ENCODE data around the gene CD200.

The CD200 gene

DNA sequence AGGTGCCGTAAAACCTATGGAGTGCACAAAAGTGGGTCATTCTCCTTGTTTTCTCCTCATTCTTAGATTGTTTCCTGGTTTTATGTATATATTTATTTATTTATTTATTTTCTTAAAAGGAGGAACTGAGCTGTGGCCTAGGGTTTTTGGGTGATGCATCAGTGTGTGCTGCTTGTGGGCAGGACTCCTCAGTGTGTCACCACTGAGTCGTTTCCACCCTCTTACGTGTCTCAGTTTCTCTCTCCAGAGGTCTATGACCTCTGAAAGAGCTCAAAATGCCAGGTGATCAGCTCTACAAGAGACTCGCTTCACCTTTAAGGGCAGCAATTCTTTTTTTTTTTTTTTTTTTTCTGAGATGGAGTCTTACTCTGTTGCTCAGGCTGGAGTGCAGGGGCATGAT is 72.9 kb downstream of the CD200 start:
- Histone ChIP-seq H3K9me3 (ENCODE audit: insufficient read depth, low read length) (no peaks in the 10 kb centered on the region), H3K4me1 (ENCODE audit: insufficient read depth, insufficient read length) (no peaks in the 10 kb centered on the region), H3K4me3 (ENCODE audit: insufficient read length, low read depth) (no peak overlapping the region), H3K36me3 (ENCODE audit: insufficient read depth, insufficient read length, low read length) (no peaks in the 10 kb centered on the region), H3K27me3 (ENCODE audit: insufficient read depth, insufficient read length) (no peaks in the 10 kb centered on the region), H3K9ac (ENCODE audit: insufficient read length, low read depth) (no peak overlapping the region)
- TF ChIP-seq SUZ12 (IDR thresholded peaks at IDR 0.05; ENCODE audit: extremely low read depth, insufficient read depth, insufficient read length): no peak
- TF ChIP-seq ZNF274 (IDR thresholded peaks at IDR 0.05; ENCODE audit: low read depth, low read length): no peak
- TF ChIP-seq YY1 (IDR thresholded peaks at IDR 0.05; ENCODE audit: insufficient read depth, insufficient read length): no peak
- no peak for DNase-seq (ENCODE audit: low read depth, low spot score)

DNA sequence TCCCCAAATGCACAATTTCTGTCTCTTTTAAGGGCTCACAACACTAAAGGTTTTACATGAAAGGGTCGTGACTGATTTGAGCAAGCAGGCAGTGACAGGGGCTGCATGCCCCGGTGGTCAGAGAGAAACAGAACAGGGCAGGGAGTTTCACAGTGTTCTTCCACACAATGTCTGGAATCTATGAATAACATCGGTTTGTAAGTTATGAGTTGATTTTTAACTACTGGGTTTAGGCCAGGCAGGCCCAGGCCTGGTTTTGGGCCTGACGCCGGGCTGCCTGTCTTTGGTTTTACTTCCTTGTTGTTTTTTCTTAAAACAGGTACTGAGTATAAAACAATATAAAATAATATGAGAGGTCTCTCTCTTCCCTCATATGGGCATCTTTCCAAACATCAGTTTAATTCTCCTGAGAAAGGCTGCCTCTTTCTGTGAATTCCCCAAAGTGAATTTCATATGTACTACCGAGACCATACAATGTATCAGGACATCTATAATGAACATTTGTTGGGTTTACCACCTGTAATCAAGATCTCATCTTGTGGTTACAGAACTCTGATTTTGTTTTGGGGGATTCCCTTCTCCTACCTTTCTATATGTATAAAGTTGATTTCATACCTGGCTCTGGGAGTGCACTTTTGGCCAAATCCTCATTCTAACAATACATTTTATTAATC is 74.4 kb downstream of the CD200 start:
- TF ChIP-seq ZNF274 (IDR thresholded peaks at IDR 0.05; ENCODE audit: low read depth, low read length) (no peak), YY1 (IDR thresholded peaks at IDR 0.05; ENCODE audit: insufficient read depth, insufficient read length) (no peak), SUZ12 (IDR thresholded peaks at IDR 0.05; ENCODE audit: extremely low read depth, insufficient read depth, insufficient read length) (no peak)
- H3K27me3 ChIP-seq (ENCODE audit: insufficient read depth, insufficient read length): no peaks in the 10 kb centered on the region
- no peaks in the 10 kb centered on the region for H3K4me1 ChIP-seq (ENCODE audit: insufficient read depth, insufficient read length)
- no peak overlapping the region for H3K4me3 ChIP-seq (ENCODE audit: insufficient read length, low read depth)
- no peaks in the 10 kb centered on the region for H3K36me3 ChIP-seq (ENCODE audit: insufficient read depth, insufficient read length, low read length)
- no peak for DNase-seq (ENCODE audit: low read depth, low spot score)
- 0 out of 2 replicates have a peak, but pooled peaks cover 5% of the 10 kb centered on the region for H3K9me3 ChIP-seq (ENCODE audit: insufficient read depth, low read length)
- H3K9ac ChIP-seq (ENCODE audit: insufficient read length, low read depth): no peak overlapping the region

- no peaks in the 10 kb centered on the region for H3K4me1 ChIP-seq (ENCODE audit: insufficient read depth, insufficient read length)
- no peaks in the 10 kb centered on the region for H3K36me3 ChIP-seq (ENCODE audit: insufficient read depth, insufficient read length, low read length)
- no peak for DNase-seq (ENCODE audit: low read depth, low spot score)
- TF ChIP-seq ZNF274 (IDR thresholded peaks at IDR 0.05; ENCODE audit: low read depth, low read length) (no peak), YY1 (IDR thresholded peaks at IDR 0.05; ENCODE audit: insufficient read depth, insufficient read length) (no peak), SUZ12 (IDR thresholded peaks at IDR 0.05; ENCODE audit: extremely low read depth, insufficient read depth, insufficient read length) (no peak)
- H3K9me3 ChIP-seq (ENCODE audit: insufficient read depth, low read length): 0 out of 2 replicates have a peak, but pooled peaks cover 5% of the 10 kb centered on the region
- no peak overlapping the region for H3K4me3 ChIP-seq (ENCODE audit: insufficient read length, low read depth)
- H3K9ac ChIP-seq (ENCODE audit: insufficient read length, low read depth): no peak overlapping the region
- no peaks in the 10 kb centered on the region for H3K27me3 ChIP-seq (ENCODE audit: insufficient read depth, insufficient read length)
These were observed 75.1 kb downstream of the CD200 start for GRCh38 chr3:112407888-112408702.

- 0 out of 2 replicates have a peak, but pooled peaks cover 5% of the 10 kb centered on the region for H3K9me3 ChIP-seq (ENCODE audit: insufficient read depth, low read length)
- H3K4me3 ChIP-seq (ENCODE audit: insufficient read length, low read depth): no peak overlapping the region
- no peak for DNase-seq (ENCODE audit: low read depth, low spot score)
- H3K9ac ChIP-seq (ENCODE audit: insufficient read length, low read depth): no peak overlapping the region
- no peaks in the 10 kb centered on the region for H3K36me3 ChIP-seq (ENCODE audit: insufficient read depth, insufficient read length, low read length)
- no peaks in the 10 kb centered on the region for H3K4me1 ChIP-seq (ENCODE audit: insufficient read depth, insufficient read length)
- TF ChIP-seq ZNF274 (IDR thresholded peaks at IDR 0.05; ENCODE audit: low read depth, low read length): no peak
- no peaks in the 10 kb centered on the region for H3K27me3 ChIP-seq (ENCODE audit: insufficient read depth, insufficient read length)
These were observed 76.1 kb downstream of the CD200 start for GRCh38 chr3:112409041-112409440.

- Histone ChIP-seq H3K4me1 (ENCODE audit: insufficient read depth, insufficient read length) (no peaks in the 10 kb centered on the region), H3K4me3 (ENCODE audit: insufficient read length, low read depth) (no peak overlapping the region), H3K9me3 (ENCODE audit: insufficient read depth, low read length) (0 out of 2 replicates have a peak, but pooled peaks cover 5% of the 10 kb centered on the region), H3K36me3 (ENCODE audit: insufficient read depth, insufficient read length, low read length) (no peaks in the 10 kb centered on the region), H3K27me3 (ENCODE audit: insufficient read depth, insufficient read length) (no peaks in the 10 kb centered on the region), H3K9ac (ENCODE audit: insufficient read length, low read depth) (no peak overlapping the region)
- DNase-seq (ENCODE audit: low read depth, low spot score): no peak
- TF ChIP-seq YY1 (IDR thresholded peaks at IDR 0.05; ENCODE audit: insufficient read depth, insufficient read length): no peak
- TF ChIP-seq ZNF274 (IDR thresholded peaks at IDR 0.05; ENCODE audit: low read depth, low read length): no peak
- TF ChIP-seq SUZ12 (IDR thresholded peaks at IDR 0.05; ENCODE audit: extremely low read depth, insufficient read depth, insufficient read length): no peak
These were observed 78.5 kb downstream of the CD200 start for GRCh38 chr3:112411425-112411824.

Measured in NT2/D1 (cell line).